Fibroblast of villous mesenchyme (primary cell): ENCODE measurements around the gene TMEM145. TPM values are rescaled to one million over a fixed set of nuclear protein-coding genes. Genes with fewer than 3 reads are reported as not detected.

Source experiments
- DNase-seq: peaks from one replicate; pipeline ENCODE4 v3.0.0-alpha.2; 2010; ENCODE audit warnings: low read depth
- H3K4me3 ChIP-seq: 2 replicates; pipeline ENCODE4 v1.5.1; 2011; ENCODE audit warnings: low read depth, mild to moderate bottlenecking, low read length
- CTCF ChIP-seq: IDR thresholded peaks from 2 replicates; pipeline ENCODE4 v1.5.1; 2012; ENCODE audit warnings: low read depth, mild to moderate bottlenecking, low read length; ENCODE audit not compliant: insufficient read depth
- total RNA-seq: library from RNA; depleted of rRNA; stranded (reverse); fragments of >200 nt; gene quantifications from 2 replicates; pipeline ENCODE4 v1.2.3, GENCODE V29; 2012

The TMEM145 gene
- total RNA-seq, 1 donor, result not detected

DNA sequence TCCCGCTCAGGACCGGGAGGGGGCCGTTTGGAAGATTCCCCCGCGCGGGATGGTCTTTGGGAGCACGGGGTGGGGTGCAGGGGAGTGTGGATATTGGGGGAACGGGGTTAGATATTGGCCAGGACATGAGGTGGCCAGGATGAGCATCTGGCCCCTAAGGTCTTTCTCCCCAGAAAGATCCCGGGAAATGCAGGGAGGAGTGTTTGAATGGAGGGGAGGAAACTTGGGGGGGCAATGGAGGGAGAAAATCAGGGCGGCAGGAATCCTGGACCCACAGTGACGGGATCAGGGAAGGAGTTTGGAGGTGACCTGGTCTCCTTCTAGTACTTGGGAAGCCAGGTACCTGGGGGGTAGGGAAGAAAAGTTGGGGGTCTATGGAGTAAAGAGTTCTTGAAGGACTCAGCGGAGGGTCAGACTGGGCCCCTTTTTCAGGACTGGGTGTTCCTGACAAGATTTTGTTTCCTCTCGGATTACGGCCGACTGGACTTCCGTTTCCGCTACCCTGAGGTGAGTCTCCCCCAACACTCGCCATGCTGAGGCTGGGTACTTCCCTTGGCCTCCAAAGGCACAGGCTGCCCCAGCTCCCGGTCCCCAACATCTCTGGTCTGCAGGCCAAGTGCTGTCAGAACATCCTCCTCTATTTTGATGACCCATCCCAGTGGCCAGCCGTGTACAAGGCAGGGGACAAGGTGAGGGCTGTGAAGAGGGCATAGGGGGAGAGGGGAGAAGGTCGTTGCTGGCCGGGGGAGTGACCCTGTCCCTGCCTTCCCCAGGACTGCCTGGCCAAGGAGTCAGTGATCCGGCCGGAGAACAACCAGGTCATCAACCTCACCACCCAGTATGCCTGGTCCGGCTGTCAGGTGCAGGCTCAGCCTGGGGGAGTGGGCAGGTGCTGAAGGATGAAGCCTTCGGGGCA is 989 bp downstream of the TMEM145 start:
- TF ChIP-seq CTCF, result no peak
- DNase-seq, result no peak
- no peak overlapping the region for H3K4me3 ChIP-seq

DNA sequence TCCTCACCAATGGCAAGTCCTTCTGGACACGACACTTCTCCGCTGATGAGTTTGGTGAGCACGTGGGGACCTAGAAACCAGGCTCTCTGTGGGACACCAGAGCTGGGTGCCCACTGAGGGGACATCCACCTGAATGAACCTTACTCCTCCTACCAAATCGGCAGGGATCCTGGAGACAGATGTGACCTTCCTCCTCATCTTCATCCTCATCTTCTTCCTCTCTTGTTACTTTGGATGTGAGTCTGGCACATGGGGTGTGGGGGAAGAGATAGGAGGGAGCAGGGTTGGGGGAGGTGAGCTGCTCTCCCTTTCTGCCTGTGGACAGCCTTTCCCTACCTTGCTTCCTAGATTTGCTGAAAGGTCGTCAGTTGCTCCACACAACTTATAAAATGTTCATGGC is 1.9 kb downstream of the TMEM145 start:
- TF ChIP-seq CTCF, result no peak
- no peak for DNase-seq
- no peak overlapping the region for H3K4me3 ChIP-seq

DNA sequence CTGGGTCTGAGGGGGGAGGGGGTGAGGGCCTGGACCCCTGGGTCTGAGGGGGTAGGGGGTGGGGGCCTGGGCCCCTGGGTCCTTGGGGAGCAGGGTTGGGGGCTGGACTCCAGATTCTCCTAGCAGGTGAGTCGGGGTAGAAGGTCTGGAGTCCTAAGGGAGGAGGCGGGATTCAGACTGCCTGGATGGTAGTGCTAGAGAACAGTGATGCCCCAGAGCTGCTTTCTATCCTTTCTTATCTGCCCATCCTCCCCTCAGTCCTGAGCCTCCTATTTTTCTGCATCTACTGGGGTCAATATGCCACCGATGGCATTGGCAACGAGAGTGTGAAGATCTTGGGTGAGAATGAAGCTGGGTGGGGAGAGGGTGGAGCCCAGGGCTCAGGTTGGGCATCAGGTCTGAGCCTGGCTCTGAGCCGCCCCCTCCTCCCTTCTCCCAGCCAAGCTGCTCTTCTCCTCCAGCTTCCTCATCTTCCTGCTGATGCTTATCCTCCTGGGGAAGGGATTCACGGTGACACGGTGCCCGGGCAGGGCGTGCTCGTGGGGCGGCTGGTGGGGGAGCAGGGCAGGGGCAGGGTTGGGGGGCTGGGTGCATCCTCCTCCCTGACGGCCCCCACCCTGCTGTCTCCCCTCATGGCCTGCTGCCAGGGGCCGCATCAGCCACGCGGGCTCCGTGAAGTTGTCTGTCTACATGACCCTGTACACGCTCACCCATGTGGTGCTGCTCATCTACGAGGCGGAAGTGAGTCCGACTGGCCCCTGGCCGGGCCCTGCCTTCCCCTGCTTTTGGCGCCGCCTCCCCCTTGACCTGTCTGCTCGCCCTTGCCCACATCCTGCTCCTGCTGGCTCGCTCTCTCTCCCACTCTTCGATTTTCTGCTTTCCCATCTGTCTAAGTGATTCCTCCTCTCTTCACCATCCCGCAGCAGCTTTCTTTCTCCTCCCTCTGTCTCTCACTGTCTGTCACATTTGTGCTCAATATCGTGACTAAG is 3.4 kb downstream of the TMEM145 start:
- no peak for TF ChIP-seq CTCF
- DNase-seq, result no peak
- no peak overlapping the region for H3K4me3 ChIP-seq

DNA sequence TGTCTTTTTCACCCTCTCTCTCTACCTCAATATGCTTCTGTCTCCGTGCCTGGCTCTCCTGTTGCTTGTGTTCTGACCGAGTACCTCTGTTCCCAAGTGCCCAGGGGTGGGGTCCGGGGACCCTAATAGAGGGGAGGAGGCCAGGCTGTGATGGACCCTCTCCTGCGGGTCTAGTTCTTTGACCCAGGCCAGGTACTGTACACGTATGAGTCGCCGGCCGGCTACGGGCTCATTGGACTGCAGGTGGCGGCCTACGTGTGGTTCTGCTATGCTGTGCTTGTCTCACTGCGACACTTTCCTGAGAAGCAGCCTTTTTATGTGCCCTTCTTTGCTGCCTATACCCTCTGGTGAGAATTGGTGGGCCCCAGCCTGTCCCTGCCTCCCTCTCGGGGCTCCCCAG is 4.4 kb downstream of the TMEM145 start:
- no peak for TF ChIP-seq CTCF
- no peak overlapping the region for H3K4me3 ChIP-seq
- no peak for DNase-seq

DNA sequence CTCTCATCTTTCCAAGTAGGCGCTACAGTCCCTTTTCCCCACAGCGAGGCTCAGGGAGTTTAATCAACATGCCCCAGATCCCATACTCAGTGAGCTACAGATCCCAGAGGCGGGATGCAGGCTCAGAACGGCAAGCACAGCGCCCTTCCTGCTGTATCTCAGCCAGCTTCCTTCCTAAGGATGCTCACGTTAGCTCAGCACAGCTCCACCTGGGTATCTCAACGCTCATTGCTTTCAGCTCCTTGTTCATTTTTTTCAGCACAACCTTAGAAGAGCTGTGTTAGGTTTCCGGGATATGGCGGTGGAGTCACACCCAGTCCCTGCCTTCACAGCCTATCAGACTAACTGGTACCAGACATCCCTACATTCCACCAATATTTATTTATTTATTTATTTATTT is 9.2 kb downstream of the TMEM145 start:
- DNase-seq, result no peak
- TF ChIP-seq CTCF, result no peak

GRCh38 chr19:42323473-42323851 is 10.4 kb downstream of the TMEM145 start:
- DNase-seq, result no peak
- TF ChIP-seq CTCF, result no peak
- no peak overlapping the region for H3K4me3 ChIP-seq

More for the DNA sequence above, 9.2 kb downstream of the TMEM145 start:
- no peak overlapping the region for H3K4me3 ChIP-seq
